Stimulated activated CD4-positive, alpha-beta T cell treated with anti-CD3 and anti-CD28 coated beads, Interleukin-2, amount 100 ng/mL, for 4 hours (primary cell): ENCODE results near the gene ARID3B.
"Not testable (repeated sequence)": the region's sequence is repeated elsewhere in the genome, so short reads cannot be mapped to it uniquely, and the experiment has no call there.

Experiments
- DNase-seq: peaks from one replicate; pipeline ENCODE4 v3.0.0-alpha.2; 2020; ENCODE audit warnings: low read depth

The ARID3B gene, protein sequence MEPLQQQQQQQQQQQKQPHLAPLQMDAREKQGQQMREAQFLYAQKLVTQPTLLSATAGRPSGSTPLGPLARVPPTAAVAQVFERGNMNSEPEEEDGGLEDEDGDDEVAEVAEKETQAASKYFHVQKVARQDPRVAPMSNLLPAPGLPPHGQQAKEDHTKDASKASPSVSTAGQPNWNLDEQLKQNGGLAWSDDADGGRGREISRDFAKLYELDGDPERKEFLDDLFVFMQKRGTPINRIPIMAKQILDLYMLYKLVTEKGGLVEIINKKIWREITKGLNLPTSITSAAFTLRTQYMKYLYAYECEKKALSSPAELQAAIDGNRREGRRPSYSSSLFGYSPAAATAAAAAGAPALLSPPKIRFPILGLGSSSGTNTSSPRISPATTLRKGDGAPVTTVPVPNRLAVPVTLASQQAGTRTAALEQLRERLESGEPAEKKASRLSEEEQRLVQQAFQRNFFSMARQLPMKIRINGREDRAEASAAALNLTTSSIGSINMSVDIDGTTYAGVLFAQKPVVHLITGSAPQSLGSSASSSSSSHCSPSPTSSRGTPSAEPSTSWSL

GRCh38 chr15:74540761-74541493 lies at the start of gene ARID3B:
Gene ARID3B (plus strand): TSS chr15:74541220. CDS start chr15:74543937, 2,717 bp downstream.
- DNase-seq, result peak; percentile 92

- DNase-seq, result no peak
These were observed 44.4 kb upstream of the ARID3B start for GRCh38 chr15:74496648-74497047.

- no peak for DNase-seq
These were observed 43.4 kb upstream of the ARID3B start for GRCh38 chr15:74497584-74497983.

- DNase-seq, result no peak
These were observed 41.7 kb upstream of the ARID3B start for GRCh38 chr15:74499366-74499765.

DNA sequence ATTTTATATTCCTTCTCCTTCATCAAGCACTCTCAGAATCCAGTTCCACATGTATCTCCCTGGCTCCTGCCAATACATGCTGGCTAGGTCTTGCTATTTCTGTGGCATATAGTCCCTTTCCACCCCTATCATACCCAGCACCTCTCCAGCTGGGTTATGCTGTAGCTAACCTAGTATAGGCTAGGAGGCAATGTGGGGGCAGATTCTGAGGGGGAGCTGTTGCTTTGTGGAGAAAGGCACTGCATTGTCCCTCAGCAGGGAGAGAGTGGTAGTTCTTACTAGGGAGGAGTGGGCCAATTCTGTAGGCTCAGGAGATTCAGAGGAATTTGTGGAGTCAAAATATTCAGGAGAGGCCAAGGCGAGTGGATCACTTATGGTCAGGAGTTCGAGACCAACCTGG lies 40.6 kb upstream of the ARID3B start:
- DNase-seq, result no peak

DNA sequence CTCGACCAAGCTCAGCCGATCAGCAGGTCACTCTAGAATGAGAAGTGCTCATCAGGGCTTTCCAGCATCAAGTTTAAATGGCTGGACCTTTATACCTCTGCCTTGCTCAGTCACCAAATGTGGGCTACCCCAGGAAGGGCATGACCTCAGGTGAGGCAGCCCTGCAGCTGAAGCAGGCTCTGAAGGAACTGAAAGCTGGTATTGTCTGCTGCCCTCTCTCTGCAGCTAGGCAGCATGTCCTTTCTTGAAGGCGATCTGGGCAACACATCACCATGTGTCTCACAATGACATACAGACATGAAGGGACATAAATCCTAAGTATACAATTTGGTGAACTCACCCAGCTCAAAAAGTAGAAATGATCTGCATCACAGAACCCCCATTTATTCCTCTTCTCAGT lies 38.7 kb upstream of the ARID3B start:
- no peak for DNase-seq

- DNase-seq, result no peak
These were observed 36.6 kb upstream of the ARID3B start for GRCh38 chr15:74504418-74504817.

DNA sequence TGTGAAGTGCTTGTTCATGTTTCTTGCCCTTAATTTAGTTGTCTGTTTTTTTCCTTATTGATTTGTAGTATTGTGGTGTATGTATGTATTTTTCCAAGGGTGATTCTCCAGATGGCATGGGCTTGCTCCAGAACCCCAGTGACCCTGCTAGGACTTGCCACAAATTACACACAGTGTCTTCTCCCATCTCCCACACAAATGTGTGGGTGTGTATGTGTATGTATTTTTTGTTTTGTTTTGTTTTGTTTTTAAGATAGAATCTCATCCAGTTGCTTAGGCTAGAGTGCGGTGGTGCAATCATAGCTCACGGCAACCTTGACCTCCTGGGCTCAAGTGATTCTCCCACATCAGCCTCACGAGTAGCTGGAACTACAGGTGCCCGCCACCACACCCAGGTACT lies 36.2 kb upstream of the ARID3B start:
- no peak for DNase-seq

DNA sequence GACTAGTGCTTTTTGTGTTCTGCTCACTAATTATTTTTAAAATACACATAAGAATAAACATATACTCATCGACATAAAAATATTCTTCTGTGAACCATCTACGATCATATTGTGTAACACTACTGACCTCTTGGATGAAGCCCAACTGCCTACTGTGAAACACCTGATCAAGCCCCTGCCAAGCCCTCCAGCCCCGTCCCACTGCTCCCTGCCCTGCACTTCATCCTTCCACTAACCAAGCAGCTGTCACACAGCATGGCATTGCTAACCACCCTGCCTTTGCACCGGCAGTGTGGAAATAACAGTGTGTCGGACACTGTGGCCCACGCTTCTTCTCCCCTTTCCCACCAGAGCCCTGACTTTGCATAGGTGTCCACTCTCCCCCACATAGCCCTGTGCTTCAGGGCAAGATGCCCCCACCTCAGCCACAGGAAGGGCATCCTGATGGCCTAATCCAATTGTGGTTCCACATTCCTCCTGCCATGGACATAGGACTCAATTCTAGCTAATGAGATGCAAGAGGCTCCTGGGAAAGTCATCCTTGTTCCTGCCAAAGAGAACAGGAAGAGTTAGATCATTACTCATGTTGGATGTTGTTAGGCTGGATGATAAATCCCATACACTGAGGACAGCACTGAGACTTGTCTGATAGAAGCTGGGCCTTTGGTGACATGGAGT lies 35.0 kb upstream of the ARID3B start:
- no peak for DNase-seq

- no peak for DNase-seq
These were observed 34.5 kb upstream of the ARID3B start for GRCh38 chr15:74506515-74506840.

DNA sequence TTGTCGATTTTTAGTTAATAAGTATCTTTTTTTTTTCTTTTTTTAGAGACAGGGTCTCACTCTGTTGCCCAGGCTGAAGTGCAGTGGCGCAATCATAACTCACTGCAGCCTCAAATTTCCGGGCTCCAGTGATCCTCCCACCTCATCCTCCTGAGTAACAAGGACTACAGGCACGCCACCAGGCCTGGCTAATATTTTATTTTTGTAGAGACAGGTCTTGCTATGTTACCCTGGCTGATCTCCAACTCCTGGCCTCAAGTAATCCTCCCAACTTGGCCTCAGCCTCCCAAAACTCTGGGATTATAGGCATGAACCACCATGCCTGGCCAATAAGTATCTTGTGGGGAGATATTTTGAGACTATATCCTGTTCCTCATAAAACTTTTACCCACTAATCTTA lies 29.4 kb upstream of the ARID3B start:
- DNase-seq, result no peak

DNA sequence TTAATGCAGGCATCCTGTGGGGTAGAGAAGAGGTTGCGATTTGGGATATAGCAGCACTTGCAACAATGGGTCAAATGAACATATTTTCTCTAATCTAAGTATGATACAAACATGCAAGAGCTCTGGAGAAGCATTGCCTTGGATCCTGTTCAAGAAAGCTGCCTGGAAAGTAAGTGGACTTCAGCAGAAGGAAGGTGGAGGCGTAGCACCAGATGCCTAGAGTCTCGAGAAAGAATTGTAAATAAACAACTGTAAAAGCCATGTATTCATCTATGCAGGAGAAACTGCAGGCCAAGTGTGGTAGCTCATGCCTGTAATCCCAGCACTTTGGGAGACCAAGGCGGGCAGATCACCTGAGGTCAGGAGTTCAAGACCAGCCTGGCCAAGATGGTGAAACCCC lies 27.0 kb upstream of the ARID3B start:
- DNase-seq, result not testable (repeated sequence)

- DNase-seq, result no peak
These were observed 23.9 kb upstream of the ARID3B start for GRCh38 chr15:74517096-74517495.

DNA sequence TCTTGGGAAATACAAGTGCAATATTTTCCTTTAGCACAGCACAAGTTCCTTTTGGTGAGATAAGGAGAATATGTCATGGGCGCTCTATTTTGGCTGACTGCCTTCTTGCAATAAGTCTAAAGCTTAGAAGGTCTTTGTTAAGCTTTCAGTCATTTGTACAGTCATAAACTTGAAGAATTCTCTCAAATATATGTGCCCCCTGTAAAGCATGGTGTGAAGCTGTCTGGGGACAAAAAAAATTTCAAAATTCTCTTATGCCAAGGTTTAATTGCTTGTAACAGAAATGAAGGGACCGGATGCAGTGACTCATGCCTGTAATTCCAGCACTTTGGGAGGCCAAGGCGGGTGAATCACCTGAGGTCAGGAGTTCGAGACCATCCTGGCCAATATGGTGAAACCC lies 21.7 kb upstream of the ARID3B start:
- no peak for DNase-seq

DNA sequence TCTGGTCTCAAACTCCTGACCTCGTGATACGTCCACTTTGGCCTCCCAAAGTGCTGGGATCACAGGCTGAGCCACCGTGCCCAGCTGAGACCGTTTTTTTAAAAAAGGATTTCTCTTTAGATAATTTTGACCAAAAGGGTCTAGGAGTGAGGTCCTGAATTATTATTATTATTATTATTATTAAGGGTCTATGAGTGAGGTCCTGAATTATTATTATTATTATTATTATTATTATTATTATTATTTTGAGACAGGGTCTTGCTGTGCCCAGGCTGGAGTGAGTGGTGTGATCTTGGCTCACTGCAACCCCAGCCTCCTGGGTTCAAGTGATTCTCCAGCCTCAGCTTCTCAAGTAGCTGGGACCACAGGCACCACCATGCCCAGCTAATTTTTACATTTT lies 20.6 kb upstream of the ARID3B start:
- DNase-seq, result no peak

- DNase-seq, result no peak
These were observed 17.0 kb upstream of the ARID3B start for GRCh38 chr15:74523982-74524381.

DNA sequence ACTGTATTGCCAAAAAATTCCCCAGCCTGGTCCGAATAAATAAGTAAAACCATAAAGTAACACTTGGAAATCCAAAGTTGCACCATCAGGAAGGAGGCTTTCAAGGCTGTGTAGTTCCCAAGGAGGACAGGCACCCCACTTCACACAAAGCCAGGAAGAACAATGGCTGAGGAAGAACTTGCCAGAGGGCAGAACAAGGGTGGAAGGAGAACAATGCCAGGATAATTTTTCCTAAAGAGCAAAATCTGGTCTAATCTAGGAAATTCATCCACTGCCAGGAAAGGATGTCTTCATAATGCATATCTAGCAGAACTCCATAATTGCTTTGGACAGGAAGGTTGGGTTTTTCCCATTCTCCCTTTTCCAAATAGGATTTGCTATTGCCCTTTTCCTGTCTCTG lies 15.7 kb upstream of the ARID3B start:
- DNase-seq, result no peak

- no peak for DNase-seq
These were observed 15.1 kb upstream of the ARID3B start for GRCh38 chr15:74525945-74526344.

- no peak for DNase-seq
These were observed 12.1 kb upstream of the ARID3B start for GRCh38 chr15:74528876-74529275.

DNA sequence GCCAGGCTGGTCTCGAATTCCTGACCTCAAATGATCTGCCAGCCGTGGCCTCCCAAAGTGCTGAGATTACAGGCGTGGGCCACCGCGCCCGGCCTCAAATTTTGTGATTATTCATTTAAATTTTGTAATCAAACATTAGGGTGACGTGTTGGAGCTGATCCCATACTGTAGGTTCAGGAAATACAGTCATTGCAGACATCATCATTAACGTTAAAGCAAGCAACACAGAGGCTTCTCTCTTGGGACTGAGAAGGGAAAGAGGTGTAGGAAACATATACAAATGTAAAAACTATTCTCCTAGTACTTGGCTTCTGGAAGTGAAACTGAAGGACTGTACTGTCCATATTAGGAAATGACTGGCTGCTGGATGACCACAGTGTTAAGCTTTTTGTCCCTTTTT lies 11.1 kb upstream of the ARID3B start:
- no peak for DNase-seq

DNA sequence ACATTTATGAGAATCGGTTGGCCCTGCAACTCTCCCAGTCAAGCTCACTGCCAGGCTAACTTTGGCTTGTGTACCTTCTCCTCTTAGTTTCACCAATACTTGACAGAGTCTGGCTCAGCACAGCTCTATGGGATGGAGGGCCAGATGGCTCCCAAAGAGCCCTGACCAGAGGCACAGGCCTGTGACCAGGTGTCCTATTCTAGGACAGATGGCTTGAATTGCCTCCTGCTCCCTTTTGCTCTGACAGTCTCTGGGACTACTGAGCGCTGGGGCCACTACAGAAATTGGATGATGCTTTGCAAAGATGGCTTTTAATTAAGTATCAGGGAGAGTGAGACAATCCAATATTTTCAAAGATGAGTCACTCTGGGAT lies 10.3 kb upstream of the ARID3B start:
- DNase-seq, result no peak

DNA sequence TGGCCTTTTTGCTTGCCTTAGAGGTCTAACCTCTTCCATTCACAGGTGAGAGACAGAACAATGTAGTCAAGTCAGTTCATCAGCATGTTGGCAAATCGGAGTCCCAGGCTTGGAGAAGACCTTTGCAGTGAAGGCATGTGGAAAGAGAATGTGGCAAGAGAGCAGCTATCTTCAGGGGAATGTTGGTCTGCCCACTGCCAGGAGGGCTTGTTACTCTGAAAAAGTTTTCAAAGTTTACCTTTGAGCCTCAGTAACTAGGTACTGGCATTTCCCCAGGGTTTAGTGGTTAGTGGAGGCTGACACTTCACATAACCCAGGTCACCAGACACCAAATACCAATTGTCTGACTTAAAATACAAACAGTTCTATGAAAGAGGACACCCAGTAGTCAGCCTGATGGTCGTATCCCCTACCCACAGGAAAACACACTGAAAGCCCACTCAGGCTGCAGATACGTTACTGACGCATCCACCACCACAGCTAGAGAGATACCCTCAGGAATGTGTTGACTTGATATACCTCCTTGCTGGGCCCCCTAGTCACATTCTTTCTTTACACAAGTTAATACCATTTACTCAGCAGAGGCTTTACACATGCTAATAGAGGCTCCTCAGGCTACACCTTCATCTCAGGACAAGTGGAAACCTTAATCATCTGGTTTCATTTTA lies 9.7 kb upstream of the ARID3B start:
- no peak for DNase-seq
